Right lung (tissue), 5 donors: ENCODE measurements around the gene TESK2. TPM values are rescaled to one million over a fixed set of nuclear protein-coding genes. Genes with fewer than 3 reads are reported as not detected.
A peak's percentile ranks its signal among the peaks of the same experiment; 100 is the strongest.
"Not testable (repeated sequence)": the region's sequence is repeated elsewhere in the genome, so short reads cannot be mapped to it uniquely, and the experiment has no call there.

Experiments used
- DNase-seq, 2 donors: peaks; one replicate each; pipeline ENCODE4 v3.0.0-alpha.2; 2013
- polyA plus RNA-seq, 5 donors: library from polyadenylated mRNA; unstranded; fragments of 120-200 nt; gene quantifications; one replicate each; pipeline versions ENCODE4 v1.2.1 to v1.2.3, GENCODE V29; 2013; ENCODE audit warnings: inconsistent platforms in 1 of 5, low replicate concordance in 1 of 5; ENCODE audit not compliant: insufficient read length in 5 of 5, insufficient read depth in 1 of 5

TESK2 gene
- polyA plus RNA-seq, 5 donors = 8.6 to 10.7 (median 9.2) TPM

DNA sequence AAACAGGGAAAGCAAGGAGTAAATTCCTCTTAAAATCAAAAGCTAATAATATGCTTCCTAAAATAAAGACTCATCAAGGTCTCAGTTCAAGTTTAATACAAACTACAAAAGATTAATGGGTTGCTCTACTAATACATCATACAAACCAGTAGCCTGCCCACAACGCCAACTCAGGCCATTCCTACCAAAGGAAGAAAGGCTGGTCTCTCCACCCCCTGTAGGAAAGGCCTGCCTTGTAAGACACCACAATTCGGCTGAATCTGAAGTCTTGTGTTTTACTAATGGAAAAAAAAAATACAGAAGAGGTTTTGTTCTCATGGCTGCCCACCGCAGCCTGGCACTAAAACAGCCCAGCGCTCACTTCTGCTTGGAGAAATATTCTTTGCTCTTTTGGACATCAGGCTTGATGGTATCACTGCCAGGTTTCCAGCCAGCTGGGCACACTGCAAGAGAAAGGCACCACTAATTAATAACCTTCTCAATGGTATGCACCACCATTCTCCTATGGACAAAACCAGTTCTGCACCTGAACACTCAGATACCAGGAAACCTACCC, 20.1 kb upstream of the TESK2 start:
- DNase-seq = no peak

DNA sequence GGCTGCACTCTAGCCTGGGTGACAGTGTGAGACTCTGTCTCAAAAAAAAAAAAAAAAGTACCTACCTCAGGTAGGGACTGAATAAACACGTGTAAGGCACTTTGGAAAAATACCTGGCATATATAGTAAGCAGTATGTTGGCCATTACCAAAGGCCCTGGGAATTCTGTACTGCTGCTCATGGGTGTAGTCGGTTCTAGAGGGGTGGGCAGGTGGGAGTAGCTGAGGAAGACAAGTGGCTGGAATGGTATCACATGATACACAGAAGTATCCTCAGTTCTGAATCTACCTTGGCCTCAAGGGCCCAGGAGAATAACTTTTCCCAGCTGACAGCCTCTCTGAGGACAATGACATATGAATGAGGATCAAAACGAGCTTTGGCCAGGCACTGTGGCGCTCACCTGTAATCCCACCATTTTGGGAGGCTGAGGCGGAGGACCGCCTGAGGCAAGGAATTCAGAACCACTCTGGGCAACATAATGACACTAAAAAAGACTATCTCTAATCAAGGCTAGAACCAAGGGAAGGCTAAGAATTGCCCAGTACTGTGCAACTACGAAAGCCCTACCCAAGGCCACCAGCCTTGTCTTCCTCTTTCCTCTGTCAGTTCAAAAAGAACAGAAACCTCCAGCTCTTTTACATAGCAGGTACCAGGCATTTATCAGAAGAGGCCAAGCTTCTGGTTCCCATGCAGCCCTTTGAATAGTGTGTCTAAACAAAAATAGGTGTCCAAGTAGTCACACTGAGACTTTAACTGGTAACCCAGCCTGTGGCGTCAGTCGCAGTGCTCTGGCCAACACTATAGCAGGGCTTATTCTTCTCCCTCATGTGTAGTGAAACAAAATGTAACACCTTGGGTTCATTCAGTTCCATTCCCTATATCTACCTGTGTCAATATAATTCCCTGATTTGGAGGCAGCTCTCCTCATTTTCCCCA, 19.3 kb upstream of the TESK2 start:
- DNase-seq = no peak

DNA sequence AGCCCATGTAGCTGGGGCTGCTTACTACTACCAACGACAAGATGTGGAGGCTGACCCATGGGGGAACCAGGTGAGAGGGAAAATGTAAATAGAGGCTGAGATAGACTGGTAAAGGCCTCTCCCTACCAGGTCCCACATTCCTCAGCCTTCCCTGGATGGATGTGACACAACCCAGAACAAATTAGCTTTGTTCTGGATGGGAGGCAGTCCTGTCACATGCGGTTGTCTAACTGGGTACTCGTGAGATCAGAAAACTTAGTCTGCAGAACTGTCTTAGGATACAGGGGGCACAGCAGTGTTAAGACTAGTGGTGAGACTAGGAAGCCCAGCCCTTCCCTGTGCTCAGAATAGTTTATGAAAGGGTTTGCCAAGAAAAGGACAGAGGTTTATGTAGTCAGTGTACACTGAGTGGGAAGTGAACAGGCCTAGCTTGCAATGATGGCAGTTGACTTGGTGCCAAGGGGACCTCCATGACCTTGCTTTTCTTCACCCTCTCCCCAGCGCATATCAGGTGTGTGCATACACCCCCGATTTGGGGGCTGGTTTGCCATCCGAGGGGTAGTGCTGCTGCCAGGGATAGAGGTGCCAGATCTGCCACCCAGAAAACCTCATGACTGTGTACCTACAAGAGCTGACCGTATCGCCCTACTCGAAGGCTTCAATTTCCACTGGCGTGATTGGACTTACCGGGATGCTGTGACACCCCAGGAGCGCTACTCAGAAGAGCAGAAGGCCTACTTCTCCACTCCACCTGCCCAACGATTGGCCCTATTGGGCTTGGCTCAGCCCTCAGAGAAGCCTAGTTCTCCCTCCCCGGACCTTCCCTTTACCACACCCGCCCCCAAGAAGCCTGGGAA, 17.6 kb upstream of the TESK2 start:
- no peak for DNase-seq

DNA sequence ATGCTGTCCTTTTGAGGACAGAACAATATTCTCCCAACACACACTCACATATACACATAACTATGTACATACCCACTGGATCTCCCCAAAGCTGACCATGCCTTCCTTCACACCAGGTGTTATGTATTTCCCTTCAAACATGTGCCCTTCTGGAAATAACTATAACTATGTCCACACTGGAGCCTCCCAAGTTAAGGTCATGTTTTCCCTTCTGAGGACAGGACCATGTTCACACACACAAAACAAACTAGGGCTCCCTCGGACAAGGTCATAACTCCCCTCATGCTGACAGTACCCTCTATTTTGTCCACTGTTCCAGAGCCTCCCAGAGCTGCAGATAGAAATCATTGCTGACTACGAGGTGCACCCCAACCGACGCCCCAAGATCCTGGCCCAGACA, 16.9 kb upstream of the TESK2 start:
- DNase-seq = no peak

DNA sequence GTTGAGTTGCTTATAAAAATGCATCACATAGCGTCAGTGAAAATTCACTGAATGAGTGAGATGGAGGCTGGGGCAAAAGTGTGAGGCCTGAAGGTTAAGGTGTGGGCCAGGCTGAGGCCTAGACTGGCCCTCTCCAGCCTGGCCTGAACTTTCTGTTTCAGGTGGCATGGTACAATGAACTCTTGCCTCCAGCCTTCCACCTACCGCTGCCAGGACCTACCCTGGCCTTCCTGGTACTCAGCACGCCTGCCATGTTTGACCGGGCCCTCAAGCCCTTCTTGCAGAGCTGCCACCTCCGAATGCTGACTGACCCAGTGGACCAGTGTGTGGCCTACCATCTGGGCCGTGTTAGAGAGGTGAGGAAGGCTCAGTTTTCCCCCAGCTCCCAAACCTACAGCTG, 16.2 kb upstream of the TESK2 start:
- DNase-seq = no peak

DNA sequence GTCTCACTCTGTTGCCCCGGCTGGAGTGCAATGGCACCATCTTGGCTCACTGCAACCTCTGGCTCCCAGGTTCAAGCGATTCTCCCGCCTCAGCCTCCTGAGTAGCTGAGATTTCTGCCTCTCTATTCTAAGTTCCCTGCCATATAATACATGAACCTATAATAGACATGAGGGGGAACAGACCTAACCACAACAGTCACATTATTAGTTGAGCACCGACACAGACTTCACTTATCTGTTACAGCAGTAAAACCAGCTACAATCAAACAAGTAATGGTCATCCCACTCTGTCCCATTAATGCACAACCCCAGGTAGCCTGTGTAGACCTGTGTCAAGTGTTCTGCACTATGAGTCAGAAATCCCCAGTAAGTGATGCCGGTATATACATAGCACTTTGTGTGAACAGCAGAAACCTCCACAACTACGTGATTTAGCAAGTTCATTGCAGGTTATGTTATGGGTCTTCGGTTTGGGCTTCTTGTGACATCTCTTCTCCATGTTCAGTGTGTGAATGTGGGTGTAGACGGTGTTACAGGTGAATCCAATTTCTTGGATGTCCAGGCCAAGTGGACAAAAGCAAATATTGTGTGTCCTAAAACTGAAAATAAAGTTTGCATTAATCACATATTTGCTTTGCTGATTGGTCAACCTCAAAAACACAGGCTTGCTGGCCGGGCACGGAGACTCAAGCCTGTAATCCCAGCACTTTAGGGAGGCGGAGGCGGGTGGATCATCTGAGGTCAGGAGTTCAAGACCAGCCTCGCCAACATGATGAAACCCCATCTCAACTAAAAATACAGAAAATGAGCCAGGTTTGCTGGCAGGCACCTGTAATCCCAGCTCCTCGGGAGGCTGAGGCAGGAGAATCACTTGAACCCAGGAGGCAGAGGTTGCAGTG, 12.7 kb upstream of the TESK2 start:
- DNase-seq = no peak

DNA sequence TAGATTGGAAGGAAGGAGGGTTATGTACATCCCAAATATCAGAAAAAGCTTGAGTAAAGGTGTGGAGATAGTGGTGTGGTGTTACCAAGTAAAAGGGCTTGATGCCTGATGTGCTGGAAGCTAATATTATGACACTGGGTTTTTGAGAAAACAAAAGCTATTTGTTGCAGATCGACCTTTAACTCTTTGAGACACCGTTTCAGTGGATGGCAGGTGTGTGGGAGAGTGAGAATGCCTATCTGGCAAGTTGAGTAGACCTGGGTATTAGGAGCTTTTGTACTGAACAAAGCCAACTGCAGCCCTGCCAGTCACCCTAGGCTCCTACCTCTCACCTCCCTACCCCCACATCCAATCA, 10.5 kb upstream of the TESK2 start:
- DNase-seq = no peak

DNA sequence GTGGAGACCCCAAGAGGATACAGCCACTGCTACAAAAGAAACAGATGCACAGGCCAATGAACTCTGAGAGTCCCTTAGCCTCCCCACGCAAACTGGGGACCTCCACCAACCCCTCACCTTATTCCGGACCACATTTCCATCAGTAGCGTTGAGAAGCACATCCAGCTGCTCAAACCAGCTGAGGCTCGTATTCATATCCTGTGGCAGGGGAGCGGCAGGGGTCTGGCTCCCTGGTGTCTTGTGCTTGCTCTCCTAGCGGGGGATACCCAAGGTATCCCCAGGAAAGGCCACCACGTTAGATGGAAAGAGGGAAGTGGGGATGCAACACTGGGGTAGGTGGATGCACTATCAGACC, 8.4 kb upstream of the TESK2 start:
- no peak for DNase-seq

DNA sequence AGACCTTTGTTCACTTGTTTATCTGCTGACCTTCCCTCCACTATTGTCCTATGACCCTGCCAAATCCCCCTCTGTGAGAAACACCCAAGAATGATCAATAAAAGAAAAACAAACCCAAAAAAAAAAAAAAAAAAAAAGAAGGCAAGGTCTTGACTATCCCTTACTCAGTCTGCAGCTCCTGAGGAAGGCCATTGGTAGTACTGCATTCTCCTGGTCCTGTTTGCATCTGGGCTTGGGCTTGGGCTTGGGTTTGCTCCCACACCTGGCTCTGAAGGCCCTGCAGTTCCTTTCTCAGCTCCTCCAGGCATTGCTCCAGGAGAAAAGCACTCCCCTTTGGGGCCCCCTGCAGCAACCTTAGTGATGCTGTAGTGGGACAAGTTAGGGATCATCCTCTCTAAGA, 7.3 kb upstream of the TESK2 start:
- no peak for DNase-seq

DNA sequence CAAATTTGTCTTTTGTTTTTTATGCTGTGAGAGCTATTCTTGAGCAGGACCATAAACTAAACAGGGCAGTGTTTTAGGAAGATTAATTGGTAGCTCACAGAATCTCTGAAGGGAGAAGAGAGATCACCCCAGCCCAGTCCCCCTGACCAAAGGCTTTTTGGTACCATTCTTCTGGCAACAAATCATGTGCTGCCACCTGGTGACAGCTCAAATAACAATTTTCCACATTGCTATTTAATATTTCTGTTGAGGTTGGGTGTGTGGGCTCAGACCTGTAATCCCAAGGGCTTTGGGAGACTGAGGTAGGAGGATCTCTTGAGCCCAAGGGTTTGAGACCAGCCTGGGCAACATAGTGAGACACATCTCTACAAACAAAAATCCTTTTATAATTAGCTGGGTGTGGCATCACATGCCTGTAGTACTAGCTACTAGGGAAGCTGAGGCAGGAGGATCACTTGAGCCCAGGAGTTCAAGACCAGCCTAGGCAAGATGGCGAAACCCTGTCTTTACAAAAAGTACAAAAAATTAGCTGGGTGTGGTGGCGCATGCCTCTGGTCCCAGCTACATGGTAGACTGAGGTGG, 2.2 kb upstream of the TESK2 start:
- peak; percentile 38 to 59 for DNase-seq

DNA sequence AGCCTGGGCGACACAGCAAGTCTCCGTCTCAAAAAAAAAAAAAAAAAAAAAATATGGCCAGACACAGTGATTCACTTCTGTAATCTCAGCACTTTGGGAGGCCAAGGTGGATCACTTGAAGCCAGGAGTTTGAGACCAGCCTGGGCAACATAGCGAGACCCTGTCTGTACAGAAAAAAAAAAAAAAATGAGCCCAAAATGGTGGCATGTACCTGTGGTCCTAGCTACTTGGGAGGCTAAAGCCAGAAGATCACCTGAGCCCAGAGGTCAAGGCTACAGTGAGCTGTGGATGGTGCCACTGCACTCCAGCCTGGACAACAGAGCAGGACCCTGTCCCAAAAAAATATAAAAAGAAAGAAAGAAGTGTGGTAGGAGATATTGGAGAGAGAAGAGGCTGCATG, 1.7 kb upstream of the TESK2 start:
- no peak for DNase-seq

DNA sequence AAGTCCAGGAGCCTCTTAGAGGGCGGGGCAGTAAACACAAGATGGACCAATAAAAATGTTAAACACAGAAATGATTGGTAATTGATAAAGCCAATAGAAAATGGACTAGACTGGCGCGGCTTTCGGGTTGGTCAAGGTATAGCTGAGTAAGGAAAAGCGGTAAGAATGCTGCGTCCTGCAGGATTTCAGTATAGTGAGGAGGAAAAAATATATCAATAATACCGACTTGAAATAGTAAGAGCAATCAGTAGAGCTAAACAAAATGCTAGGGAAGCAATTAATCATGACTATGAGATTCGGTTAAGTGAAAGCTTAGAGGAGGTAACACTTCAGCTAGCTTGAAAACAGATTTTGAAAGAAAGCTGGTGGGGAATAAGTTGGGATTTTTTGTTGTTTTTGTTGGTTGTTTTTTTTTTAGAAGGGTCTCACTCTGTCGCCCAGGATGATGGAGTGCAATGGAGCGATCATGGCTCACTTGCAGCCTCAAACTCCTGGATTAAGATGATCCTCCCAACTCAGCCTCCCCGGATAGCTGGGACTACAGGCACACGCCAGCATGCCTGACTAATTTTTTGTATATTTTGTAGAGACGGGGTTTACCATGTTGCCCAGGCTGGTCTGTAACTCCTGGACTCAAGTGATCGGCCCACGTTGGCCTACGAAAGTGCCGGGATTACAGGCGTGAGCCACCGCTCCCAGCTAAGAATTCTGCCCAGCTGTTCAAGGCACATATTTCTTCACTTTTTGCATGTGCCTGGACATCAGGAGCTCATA, 711 bp upstream of the TESK2 start:
- no peak for DNase-seq

DNA sequence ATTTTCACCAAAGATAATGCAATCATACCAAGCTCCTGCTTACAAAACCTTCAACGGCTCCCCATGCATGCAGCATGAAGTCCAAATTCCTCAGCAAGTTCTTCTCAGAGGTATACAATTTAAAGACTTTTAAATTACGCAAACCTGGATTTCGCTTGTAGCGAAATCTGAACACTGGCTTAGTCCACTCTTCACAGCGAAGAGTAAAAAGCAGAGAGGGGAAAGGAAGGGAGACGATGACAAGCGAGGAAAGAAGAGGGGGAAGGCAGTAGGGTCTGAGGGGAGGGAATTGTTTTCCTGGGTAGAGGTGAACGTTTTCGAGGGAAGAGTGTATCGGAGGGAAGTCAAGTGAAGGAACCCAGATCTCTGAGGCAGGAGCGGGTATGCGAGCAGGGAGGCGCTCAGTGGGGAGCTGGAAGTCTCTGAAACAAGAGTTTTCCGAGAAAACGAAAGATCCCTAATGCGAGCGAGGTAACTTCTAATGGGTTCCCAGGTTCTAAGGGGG, 790 bp downstream of the TESK2 start:
- peak; percentile 12 to 34 for DNase-seq

DNA sequence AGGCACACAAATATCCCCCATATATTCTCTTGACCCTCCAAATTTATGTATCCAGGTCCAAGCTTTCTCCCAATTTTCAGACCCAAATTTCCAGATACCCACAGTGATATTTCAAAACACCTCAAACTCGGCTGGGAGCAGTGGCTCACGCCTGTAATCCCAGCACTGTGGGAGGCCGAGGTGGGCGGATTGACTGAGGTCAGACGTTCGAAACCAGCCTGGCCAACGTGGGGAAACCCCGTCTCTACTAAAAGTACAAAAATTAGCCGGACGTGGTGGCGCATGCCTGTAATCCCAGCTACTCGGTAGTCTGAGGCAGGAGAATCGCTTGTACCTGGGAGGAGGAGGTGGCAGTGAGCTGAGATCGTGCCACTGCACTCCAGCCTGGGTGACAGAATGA, 1.6 kb downstream of the TESK2 start:
- DNase-seq = not testable (repeated sequence)

DNA sequence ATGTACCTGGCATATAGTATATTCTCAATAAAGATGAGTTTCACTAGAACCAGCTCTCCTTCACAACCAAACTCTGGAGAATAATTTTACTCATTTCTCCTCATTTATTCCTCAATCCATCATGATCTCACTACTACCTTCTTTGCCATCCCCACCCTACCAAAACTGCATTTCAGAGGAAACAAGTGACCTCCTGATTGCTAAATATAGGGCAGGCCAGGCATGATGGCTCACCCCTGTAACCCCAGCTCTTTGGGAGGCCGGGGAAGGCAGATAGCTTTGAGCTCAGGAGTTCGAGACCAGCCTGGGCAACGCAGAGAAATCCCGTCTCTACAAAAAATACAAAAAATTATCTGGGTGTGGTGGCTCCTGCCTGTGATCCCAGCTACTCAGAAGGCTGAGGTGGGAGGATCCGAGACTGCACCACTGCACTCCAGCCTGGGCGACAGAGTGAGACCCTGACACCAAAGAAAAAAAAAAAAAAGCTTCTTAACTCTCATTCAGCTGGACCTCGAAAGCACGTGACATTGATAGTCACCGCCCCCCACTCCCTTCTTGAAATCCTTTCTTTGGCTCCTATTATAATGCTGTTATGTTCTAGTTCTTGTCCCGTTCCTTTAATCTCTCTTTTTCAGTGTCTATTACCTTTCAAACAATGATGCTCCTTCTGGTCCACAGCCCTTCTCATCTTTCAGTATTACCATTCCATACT, 2.1 kb downstream of the TESK2 start:
- no peak for DNase-seq

DNA sequence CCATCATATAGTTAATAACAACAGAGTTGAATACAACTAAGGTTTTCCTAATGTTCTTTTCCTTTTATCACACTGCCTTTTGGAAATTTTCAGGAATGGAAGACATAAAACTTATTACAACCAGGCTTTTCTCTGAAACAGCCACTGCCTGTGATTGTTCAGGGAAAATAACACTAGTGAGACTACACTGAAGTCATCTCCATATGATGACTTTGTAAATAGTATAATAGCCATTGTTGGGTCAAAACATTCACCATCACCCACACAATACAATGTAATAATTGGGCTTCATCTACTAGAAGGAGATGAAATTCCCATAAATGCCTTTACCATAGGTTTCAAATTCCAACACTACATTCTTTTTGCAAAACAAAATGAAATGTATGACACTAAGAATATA, 5.0 kb downstream of the TESK2 start:
- no peak for DNase-seq

DNA sequence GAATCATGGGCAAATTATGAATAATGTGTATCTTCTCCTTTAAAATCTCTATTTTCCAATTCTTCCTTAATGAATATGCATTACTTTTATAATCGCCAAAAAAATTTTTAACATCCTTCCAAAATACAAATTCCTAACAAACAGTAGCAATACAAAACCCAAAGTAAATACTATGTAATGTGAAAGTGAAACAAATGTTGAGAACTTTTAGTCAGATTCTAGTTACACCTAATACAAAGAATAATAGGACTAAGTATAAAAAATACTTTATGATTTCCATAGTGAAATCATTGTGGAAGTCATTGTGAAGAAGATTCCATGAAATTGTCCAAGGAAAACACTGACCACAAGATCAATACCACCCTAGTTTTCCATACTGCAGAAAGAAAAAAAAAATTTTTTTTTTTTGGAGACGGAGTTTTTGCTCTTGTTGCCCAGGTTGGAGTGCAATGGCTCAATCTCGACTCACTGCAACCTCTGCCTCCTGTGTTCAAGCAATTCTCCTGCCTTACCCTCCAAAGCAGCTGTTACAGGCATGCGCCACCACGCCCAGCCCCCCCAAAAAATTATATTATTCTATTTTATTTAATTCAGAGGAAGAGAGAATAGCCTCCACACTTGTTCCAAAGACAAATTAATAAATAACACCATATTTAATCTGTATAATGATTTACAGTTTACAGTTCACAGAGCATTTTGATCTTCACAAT, 11.8 kb downstream of the TESK2 start:
- DNase-seq = no peak

DNA sequence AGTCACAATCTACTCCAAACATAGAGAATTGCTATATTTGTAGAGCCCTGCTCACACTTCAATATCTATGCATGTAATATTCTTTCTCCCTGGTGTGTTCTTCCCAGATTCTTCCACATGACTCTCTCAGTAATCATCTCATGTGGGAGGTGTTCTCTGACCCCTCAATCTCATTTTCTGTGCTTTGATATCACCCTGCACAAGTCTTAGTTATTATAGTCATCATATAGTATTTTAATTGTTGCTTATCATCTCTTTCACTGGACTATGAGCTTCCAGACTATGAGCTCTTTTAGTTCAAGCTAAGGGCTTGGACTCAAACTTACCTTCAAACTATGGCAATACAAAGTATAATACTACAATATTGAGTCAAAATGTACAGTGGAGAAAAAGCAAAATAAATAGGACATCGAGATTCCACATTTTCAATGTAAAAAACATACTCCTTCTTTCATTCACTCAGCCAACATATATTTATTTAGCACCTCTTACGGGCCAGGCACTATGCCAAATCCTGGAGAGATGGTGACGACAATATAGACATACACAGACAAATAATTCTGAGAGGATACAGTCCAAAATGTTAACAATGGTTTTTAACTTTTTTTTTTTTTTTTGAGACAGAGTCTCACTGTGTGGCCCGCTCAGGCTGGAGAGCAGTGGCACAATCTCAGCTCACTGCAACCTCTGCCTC, 12.7 kb downstream of the TESK2 start:
- DNase-seq = no peak
